OCI-LY7 (cell line): Measurements from ENCODE around the gene FAM181B. TPM values are rescaled to one million over a fixed set of nuclear protein-coding genes. Genes with fewer than 3 reads are reported as not detected.

Experiments used
- BruUV-seq: library from RNA; stranded (reverse); fragments of 400-500 nt; replicated peaks from 2 replicates; lab custom pipeline; 2021; lab: Mats Ljungman, UMichigan
- CTCF ChIA-PET: fragments of 300-600 bp; sonication (Branson Sonifier 250); formaldehyde crosslinking; loops from one replicate; lab custom pipeline; 2022; ENCODE audit warnings: antibody characterized with exemption; ENCODE audit not compliant: unreplicated experiment; lab: Charles Lee
- POLR2A ChIA-PET: fragments of 300-600 bp; sonication (Branson Sonifier 250); formaldehyde crosslinking; loops from one replicate; lab custom pipeline; 2022; ENCODE audit warnings: antibody characterized with exemption; lab: Charles Lee
- DNase-seq: peaks from one replicate; pipeline ENCODE4 v3.0.0-alpha.2; 2015; ENCODE audit warnings: low spot score
- H2AFZ ChIP-seq: fragments of 200-600 bp; sonication (generic), shearing (Covaris generic); 2 replicates; pipeline ENCODE4 v1.6.1; 2014; ENCODE audit warnings: mild to moderate bottlenecking, antibody characterized with exemption, low read length, moderate library complexity
- H3K27ac ChIP-seq: fragments of 200-600 bp; sonication (generic); 2 replicates; pipeline ENCODE4 v1.5.1; 2014; ENCODE audit warnings: mixed run types, low read depth, mild to moderate bottlenecking, moderate library complexity, low read length, inconsistent platforms; ENCODE audit not compliant: poor library complexity, severe bottlenecking
- H3K36me3 ChIP-seq: fragments of 200-600 bp; sonication (generic); 2 replicates; pipeline ENCODE4 v1.6.1; 2014; ENCODE audit warnings: mild to moderate bottlenecking, antibody characterized with exemption, low read length, moderate library complexity, mixed read lengths; ENCODE audit not compliant: insufficient read depth
- H3K4me1 ChIP-seq: fragments of 200-600 bp; sonication (generic); 2 replicates; pipeline ENCODE4 v1.5.1; 2014; ENCODE audit warnings: mild to moderate bottlenecking, low read length; ENCODE audit not compliant: insufficient read depth, poor library complexity, severe bottlenecking
- H3K4me2 ChIP-seq: fragments of 200-600 bp; sonication (generic); 2 replicates; pipeline ENCODE4 v1.6.1; 2014; ENCODE audit warnings: mild to moderate bottlenecking, low read length
- H3K4me3 ChIP-seq: fragments of 200-600 bp; sonication (generic); 2 replicates; pipeline ENCODE4 v1.5.1; 2014; ENCODE audit warnings: mild to moderate bottlenecking, low read depth, low read length; ENCODE audit not compliant: poor library complexity, severe bottlenecking
- H3K79me2 ChIP-seq: fragments of 200-600 bp; sonication (generic); 2 replicates; pipeline ENCODE4 v1.6.1; 2016; ENCODE audit warnings: low read depth, mild to moderate bottlenecking, low read length, moderate library complexity, mixed read lengths; ENCODE audit not compliant: insufficient read depth
- H3K9me2 ChIP-seq: fragments of 200-600 bp; sonication (generic); 2 replicates; pipeline ENCODE4 v1.6.1; 2016; ENCODE audit warnings: mild to moderate bottlenecking, low read length, mixed read lengths; ENCODE audit not compliant: insufficient read depth
- H3K9me3 ChIP-seq: fragments of 200-600 bp; sonication (generic); 2 replicates; pipeline ENCODE4 v1.6.1; 2014; ENCODE audit warnings: mild to moderate bottlenecking, mixed run types, low read length, mixed read lengths
- H4K20me1 ChIP-seq: fragments of 200-600 bp; sonication (generic); 2 replicates; pipeline ENCODE4 v1.6.1; 2014; ENCODE audit warnings: mild to moderate bottlenecking, antibody characterized with exemption, low read length, moderate library complexity, mixed read lengths; ENCODE audit not compliant: insufficient read depth
- EZH2phosphoT487 ChIP-seq: fragments of 200-600 bp; sonication (generic); IDR thresholded peaks from 2 replicates; pipeline ENCODE4 v1.6.1; 2018; ENCODE audit warnings: low read depth, borderline replicate concordance, mild to moderate bottlenecking, mixed run types, antibody characterized with exemption, low read length, moderate library complexity, mixed read lengths
- intact Hi-C: fragments of 100-400 bp; cut with micrococcal nuclease; formaldehyde crosslinking; loops from one replicate; pipeline ENCODE4 v1.10.0; 2022; ENCODE audit not compliant: unreplicated experiment
- total RNA-seq, 2 experiments: library from RNA; depleted of rRNA in 1 of 2; stranded (reverse); fragments of >200 nt in 1 of 2; shearing (Covaris generic) in 1 of 2; gene quantifications; 2 replicates each; pipeline ENCODE4 v1.2.3, GENCODE V29; 2014 to 2022
- TF ChIP-seq, protein P1 (sequence below): fragments of 200-600 bp; sonication (generic); conservative IDR thresholded peaks from 2 replicates; pipeline ENCODE4 v1.5.1; 2014; ENCODE audit warnings: mild to moderate bottlenecking, antibody characterized with exemption, low read length, moderate library complexity, mixed read lengths

FAM181B gene
- total RNA-seq, 2 experiments from 2014 or later: not detected

DNA sequence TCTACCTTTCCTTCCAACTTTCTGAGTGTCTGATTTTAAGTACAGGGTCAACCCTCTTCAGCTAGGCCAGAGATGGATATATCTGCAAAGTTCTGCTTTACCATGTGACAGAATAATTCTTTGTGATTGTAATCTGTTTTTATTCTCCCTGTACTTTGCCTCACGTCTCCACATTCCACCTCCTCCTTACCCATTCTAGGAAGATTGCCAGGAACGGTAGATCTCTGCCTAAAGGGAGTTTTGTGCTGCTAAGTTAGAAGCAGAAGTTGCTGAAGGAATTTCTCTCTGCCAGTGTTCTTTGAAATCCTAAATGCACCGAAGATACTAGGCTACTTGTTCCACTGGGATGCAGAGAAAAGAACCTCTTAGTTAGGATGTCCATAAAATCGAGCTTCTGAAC lies 20.7 kb upstream of the FAM181B start:
- Histone ChIP-seq H3K36me3 (no peaks in the 10 kb centered on the region), H3K9me3 (no peaks in the 10 kb centered on the region), H3K4me3 (no peak overlapping the region), H3K27ac (no peak overlapping the region), H2AFZ (no peak overlapping the region), H3K4me2 (no peak overlapping the region), H3K4me1 (peaks cover 8% of the 10 kb centered on the region), H4K20me1 (no peaks in the 10 kb centered on the region), H3K9me2 (no peaks in the 10 kb centered on the region), H3K79me2 (no peaks in the 10 kb centered on the region)
- ChIA-PET CTCF (no interaction called here), POLR2A (no interaction called here)
- intact Hi-C loops: no loop called here
- BruUV-seq: no TSS peak
- TF ChIP-seq, protein P1, sequence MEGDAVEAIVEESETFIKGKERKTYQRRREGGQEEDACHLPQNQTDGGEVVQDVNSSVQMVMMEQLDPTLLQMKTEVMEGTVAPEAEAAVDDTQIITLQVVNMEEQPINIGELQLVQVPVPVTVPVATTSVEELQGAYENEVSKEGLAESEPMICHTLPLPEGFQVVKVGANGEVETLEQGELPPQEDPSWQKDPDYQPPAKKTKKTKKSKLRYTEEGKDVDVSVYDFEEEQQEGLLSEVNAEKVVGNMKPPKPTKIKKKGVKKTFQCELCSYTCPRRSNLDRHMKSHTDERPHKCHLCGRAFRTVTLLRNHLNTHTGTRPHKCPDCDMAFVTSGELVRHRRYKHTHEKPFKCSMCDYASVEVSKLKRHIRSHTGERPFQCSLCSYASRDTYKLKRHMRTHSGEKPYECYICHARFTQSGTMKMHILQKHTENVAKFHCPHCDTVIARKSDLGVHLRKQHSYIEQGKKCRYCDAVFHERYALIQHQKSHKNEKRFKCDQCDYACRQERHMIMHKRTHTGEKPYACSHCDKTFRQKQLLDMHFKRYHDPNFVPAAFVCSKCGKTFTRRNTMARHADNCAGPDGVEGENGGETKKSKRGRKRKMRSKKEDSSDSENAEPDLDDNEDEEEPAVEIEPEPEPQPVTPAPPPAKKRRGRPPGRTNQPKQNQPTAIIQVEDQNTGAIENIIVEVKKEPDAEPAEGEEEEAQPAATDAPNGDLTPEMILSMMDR: no peak
- TF ChIP-seq EZH2phosphoT487: no peak
- DNase-seq: no peak

DNA sequence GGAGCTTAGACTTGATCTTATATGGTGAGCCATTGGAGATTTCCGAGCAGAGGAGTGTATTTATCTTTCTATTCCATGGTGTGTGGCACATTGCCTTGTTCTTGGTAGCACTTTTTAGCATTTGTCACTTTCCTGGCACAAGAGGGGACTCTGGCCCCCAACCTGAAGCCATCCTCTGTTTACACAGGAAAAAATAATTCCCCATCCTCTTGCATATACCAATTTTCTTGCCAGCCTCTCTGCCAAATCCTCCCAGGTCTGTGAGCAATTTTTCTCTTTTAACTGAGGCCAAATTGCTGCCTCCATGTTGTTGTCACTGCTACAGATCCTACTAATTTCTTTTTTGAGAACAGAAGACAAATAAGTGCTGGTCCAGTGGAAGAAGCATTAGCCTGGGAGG lies 20.3 kb upstream of the FAM181B start:
- Histone ChIP-seq H4K20me1 (no peaks in the 10 kb centered on the region), H3K4me2 (no peak overlapping the region), H3K9me2 (no peaks in the 10 kb centered on the region), H3K4me3 (no peak overlapping the region), H3K36me3 (no peaks in the 10 kb centered on the region), H3K79me2 (no peaks in the 10 kb centered on the region), H2AFZ (no peak overlapping the region), H3K9me3 (no peaks in the 10 kb centered on the region), H3K27ac (no peak overlapping the region), H3K4me1 (peaks cover 8% of the 10 kb centered on the region)
- ChIA-PET POLR2A (no interaction called here), CTCF (no interaction called here)
- TF ChIP-seq, protein P1: no peak
- no peak for TF ChIP-seq EZH2phosphoT487
- BruUV-seq: no TSS peak
- DNase-seq: no peak
- intact Hi-C loops: no loop called here

DNA sequence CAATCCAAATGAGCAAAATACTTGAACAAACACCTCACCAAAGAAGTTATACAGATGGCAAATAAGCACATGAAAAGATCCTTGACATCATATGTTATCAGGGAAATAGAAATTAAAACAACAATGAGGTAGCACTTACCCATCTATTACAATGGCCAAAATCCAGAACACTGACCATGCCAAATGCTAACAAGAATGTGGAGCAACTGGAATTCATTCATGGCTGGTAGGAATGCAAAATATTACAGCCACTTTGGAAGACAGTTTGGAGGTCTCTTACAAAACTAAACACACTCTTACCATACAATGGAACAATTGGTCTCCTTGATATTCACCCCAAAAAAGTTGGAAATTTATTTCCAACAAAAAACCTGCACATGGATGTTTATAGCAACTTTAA lies 19.1 kb upstream of the FAM181B start:
- no TSS peak for BruUV-seq
- ChIA-PET POLR2A (interaction anchor here (0.7 kb wide), 1 partner anchor 67 kb away, joined by 3 read pairs; no protein-coding TSS in a partner anchor), CTCF (no interaction called here)
- no peak for DNase-seq
- H3K27ac ChIP-seq: no peak overlapping the region
- no peaks in the 10 kb centered on the region for H3K9me3 ChIP-seq
- no peaks in the 10 kb centered on the region for H4K20me1 ChIP-seq
- no peak overlapping the region for H2AFZ ChIP-seq
- H3K79me2 ChIP-seq: no peaks in the 10 kb centered on the region
- H3K4me2 ChIP-seq: no peak overlapping the region
- no peaks in the 10 kb centered on the region for H3K36me3 ChIP-seq
- TF ChIP-seq, protein P1: no peak
- no peak overlapping the region for H3K4me3 ChIP-seq
- H3K9me2 ChIP-seq: no peaks in the 10 kb centered on the region
- intact Hi-C loops: no loop called here
- H3K4me1 ChIP-seq: peaks cover 8% of the 10 kb centered on the region
